Caco-2 (cell line): ENCODE measurements around the gene EDN1. TPM values are rescaled to one million over a fixed set of nuclear protein-coding genes. Genes with fewer than 3 reads are reported as not detected.
A peak's percentile ranks its signal among the peaks of the same experiment; 100 is the strongest.

Experiments used
- BruUV-seq: library from RNA; stranded (reverse); fragments of 400-500 nt; replicated peaks from 2 replicates; lab custom pipeline; 2021; lab: Mats Ljungman, UMichigan
- CTCF ChIA-PET: fragments of 300-600 bp; sonication (Branson Sonifier 250); formaldehyde crosslinking; loops from one replicate; lab custom pipeline; 2022; ENCODE audit warnings: antibody characterized with exemption; lab: Charles Lee
- POLR2A ChIA-PET: fragments of 300-600 bp; sonication (Branson Sonifier 250); formaldehyde crosslinking; loops from one replicate; lab custom pipeline; 2022; ENCODE audit warnings: antibody characterized with exemption; lab: Charles Lee
- DNase-seq, 2 experiments: peaks; one replicate each; pipeline versions ENCODE4 v3.0.0 to v3.0.0-alpha.2; 2020 to 2022
- H3K27me3 ChIP-seq: replicated peaks from 2 replicates; pipeline ENCODE4 v1.6.0; 2011; ENCODE audit warnings: low read length; ENCODE audit not compliant: control insufficient read depth, insufficient read depth
- H3K36me3 ChIP-seq: 2 replicates; pipeline ENCODE4 v1.5.1; 2011; ENCODE audit warnings: low read length; ENCODE audit not compliant: control insufficient read depth, insufficient read depth
- H3K4me1 ChIP-seq: fragments of 250-450 bp; sonication (Bioruptor Pico); 2 replicates; pipeline ENCODE4 v1.5.1; 2020; ENCODE audit warnings: mild to moderate bottlenecking
- H3K4me3 ChIP-seq: 2 replicates; pipeline ENCODE4 v1.5.1; 2011; ENCODE audit warnings: low read depth, mild to moderate bottlenecking, control low read depth, low read length
- H3K9me3 ChIP-seq: fragments of 250-450 bp; sonication (Bioruptor Pico); 2 replicates; pipeline ENCODE4 v1.5.1; 2020; ENCODE audit warnings: mild to moderate bottlenecking, moderate library complexity
- H3K27ac Mint-ChIP-seq: one replicate; pipeline ENCODE4 v1.8.0; 2022; ENCODE audit warnings: mixed read lengths; ENCODE audit not compliant: unreplicated experiment
- H3K27me3 Mint-ChIP-seq: one replicate; pipeline ENCODE4 v1.8.0; 2022; ENCODE audit warnings: mixed read lengths; ENCODE audit not compliant: insufficient read depth, unreplicated experiment
- H3K36me3 Mint-ChIP-seq: one replicate; pipeline ENCODE4 v1.8.0; 2022; ENCODE audit warnings: mild to moderate bottlenecking, mixed read lengths; ENCODE audit not compliant: insufficient read depth, unreplicated experiment
- H3K4me1 Mint-ChIP-seq: one replicate; pipeline ENCODE4 v1.8.0; 2022; ENCODE audit warnings: low read depth, mixed read lengths; ENCODE audit not compliant: unreplicated experiment
- H3K4me3 Mint-ChIP-seq: one replicate; pipeline ENCODE4 v1.8.0; 2022; ENCODE audit warnings: mild to moderate bottlenecking, moderate library complexity, mixed read lengths; ENCODE audit not compliant: unreplicated experiment
- H3K9me3 Mint-ChIP-seq: one replicate; pipeline ENCODE4 v1.8.0; 2022; ENCODE audit warnings: mixed read lengths; ENCODE audit not compliant: unreplicated experiment
- CTCF ChIP-seq, 2 experiments: fragments of 200-600 bp in 1 of 2; IDR thresholded peaks; 1 replicate in 1 of 2; 2 replicates in 1 of 2; pipeline versions ENCODE4 v1.5.1 to v1.8.0; 2011 to 2022; ENCODE audit warnings: antibody characterized with exemption in 1 of 2, control low read depth in 1 of 2, inconsistent platforms in 1 of 2, low read depth in 1 of 2, low read length in 1 of 2, mild to moderate bottlenecking in 1 of 2, moderate library complexity in 1 of 2; ENCODE audit not compliant: insufficient read depth in 1 of 2, severe bottlenecking in 1 of 2, unreplicated experiment in 1 of 2
- intact Hi-C: fragments of 100-400 bp; cut with micrococcal nuclease; formaldehyde crosslinking; loops from one replicate; pipeline ENCODE4 v1.10.0; 2022; ENCODE audit not compliant: unreplicated experiment
- total RNA-seq: library from RNA; stranded (reverse); gene quantifications from 2 replicates; pipeline ENCODE4 v1.2.3, GENCODE V29; 2022

The EDN1 gene
- total RNA-seq, 1 experiment from 2014 or later, result 14.0 TPM

- H3K4me1 Mint-ChIP-seq, result peaks cover 35% of the 10 kb centered on the region
- Histone ChIP-seq H3K36me3 (no peaks in the 10 kb centered on the region), H3K4me1 (peaks cover 23% of the 10 kb centered on the region), H3K27me3 (no peaks in the 10 kb centered on the region), H3K9me3 (peaks cover 5% of the 10 kb centered on the region), H3K4me3 (no peak overlapping the region)
- BruUV-seq, result no TSS peak
- CTCF ChIA-PET, result no interaction called here
- intact Hi-C loops, result no loop called here
- peaks cover 13% of the 10 kb centered on the region for H3K36me3 Mint-ChIP-seq
- H3K4me3 Mint-ChIP-seq, result no peak overlapping the region
- DNase-seq, result no peak
- POLR2A ChIA-PET, result no interaction called here
- no peak for TF ChIP-seq CTCF (IDR thresholded peaks at IDR 0.05; ENCODE audit: insufficient read depth in 1 of 2, low read depth in 1 of 2, low read length in 1 of 2, severe bottlenecking in 1 of 2, unreplicated experiment in 1 of 2)
- H3K9me3 Mint-ChIP-seq, result peaks cover 30% of the 10 kb centered on the region
- H3K27me3 Mint-ChIP-seq, result no peaks in the 10 kb centered on the region
- no peak overlapping the region for H3K27ac Mint-ChIP-seq
Observed at GRCh38 chr6:12336121-12336971, 46.2 kb downstream of the EDN1 start.

DNA sequence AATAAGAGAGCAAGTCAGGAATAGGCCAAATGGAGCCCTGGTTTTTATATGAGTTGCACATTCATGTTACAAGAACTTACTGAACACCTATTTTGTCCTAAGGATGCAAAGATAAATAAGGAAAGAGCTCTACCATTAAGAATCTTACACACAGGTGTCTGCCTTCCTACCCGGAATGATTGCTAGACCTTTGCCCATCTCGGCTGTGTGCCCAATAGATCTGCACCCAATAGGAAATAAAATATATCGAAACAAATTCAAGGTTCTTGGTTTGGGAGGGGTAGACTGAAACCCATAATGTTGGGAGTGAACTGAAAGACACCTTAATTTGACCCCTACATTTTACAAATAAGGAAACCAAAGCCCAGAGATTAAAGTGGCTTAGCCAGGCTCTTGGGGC, 48.9 kb downstream of the EDN1 start:
- CTCF ChIA-PET, result no interaction called here
- Histone ChIP-seq H3K4me3 (no peak overlapping the region), H3K27me3 (no peaks in the 10 kb centered on the region), H3K36me3 (no peaks in the 10 kb centered on the region), H3K4me1 (peaks cover 33% of the 10 kb centered on the region), H3K9me3 (peaks cover 5% of the 10 kb centered on the region; the same call in 1 of the 2 replicates)
- DNase-seq, result no peak
- H3K4me1 Mint-ChIP-seq, result peaks cover 28% of the 10 kb centered on the region
- TF ChIP-seq CTCF (IDR thresholded peaks at IDR 0.05; ENCODE audit: insufficient read depth in 1 of 2, low read depth in 1 of 2, low read length in 1 of 2, severe bottlenecking in 1 of 2, unreplicated experiment in 1 of 2), result no peak
- BruUV-seq, result no TSS peak
- H3K27me3 Mint-ChIP-seq, result no peaks in the 10 kb centered on the region
- H3K4me3 Mint-ChIP-seq, result no peak overlapping the region
- POLR2A ChIA-PET, result no interaction called here
- peaks cover 27% of the 10 kb centered on the region for H3K9me3 Mint-ChIP-seq
- no peak overlapping the region for H3K27ac Mint-ChIP-seq
- H3K36me3 Mint-ChIP-seq, result no peaks in the 10 kb centered on the region
- intact Hi-C loops, result no loop called here

DNA sequence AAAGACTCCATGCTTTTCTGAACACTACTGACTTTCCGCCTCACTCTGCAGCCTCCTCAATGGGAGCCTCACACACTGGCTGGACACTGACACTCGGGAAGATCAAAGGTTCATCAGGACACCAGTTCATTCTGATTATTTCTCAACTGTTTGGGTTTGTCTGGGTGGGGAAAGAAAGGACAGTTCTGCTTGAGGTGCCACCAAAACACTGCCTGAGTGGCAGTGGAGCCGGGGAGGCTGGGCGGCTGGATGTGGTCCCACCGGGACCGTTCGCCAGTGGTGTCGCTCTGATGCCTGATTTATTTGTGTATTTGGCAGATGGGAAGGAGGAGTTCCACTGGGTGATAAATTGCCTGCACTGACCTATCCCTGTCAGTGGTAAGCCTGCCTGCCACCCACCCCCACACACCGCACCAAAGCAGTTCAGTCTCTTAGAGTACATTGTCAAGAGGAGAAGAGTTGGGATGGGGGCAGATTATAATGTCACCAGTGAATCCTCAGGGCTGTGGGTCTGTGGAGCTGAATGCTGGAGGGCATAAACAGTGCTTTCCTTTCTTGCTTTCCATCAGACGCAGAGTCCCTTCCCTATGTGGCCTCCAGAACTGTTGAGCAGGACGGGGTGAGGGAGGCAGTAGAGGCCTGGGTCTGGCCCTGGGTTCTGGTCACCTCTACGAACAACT, 49.8 kb downstream of the EDN1 start:
- peaks cover 36% of the 10 kb centered on the region for H3K4me1 ChIP-seq
- POLR2A ChIA-PET, result no interaction called here

More for the DNA sequence above, 49.8 kb downstream of the EDN1 start:
- peak overlapping the region; percentile 62 for H3K27ac Mint-ChIP-seq
- Histone ChIP-seq H3K36me3 (no peaks in the 10 kb centered on the region), H3K4me3 (no peak overlapping the region), H3K9me3 (peaks cover 5% of the 10 kb centered on the region; the same call in 1 of the 2 replicates), H3K27me3 (no peaks in the 10 kb centered on the region)
- BruUV-seq, result no TSS peak
- no peak for DNase-seq
- CTCF ChIA-PET, result no interaction called here
- H3K36me3 Mint-ChIP-seq, result no peaks in the 10 kb centered on the region
- H3K27me3 Mint-ChIP-seq, result no peaks in the 10 kb centered on the region
- H3K9me3 Mint-ChIP-seq, result peaks cover 28% of the 10 kb centered on the region
- H3K4me3 Mint-ChIP-seq, result no peak overlapping the region
- H3K4me1 Mint-ChIP-seq, result peaks cover 31% of the 10 kb centered on the region
- no peak for TF ChIP-seq CTCF (IDR thresholded peaks at IDR 0.05; ENCODE audit: insufficient read depth in 1 of 2, low read depth in 1 of 2, low read length in 1 of 2, severe bottlenecking in 1 of 2, unreplicated experiment in 1 of 2)
- intact Hi-C loops, result no loop called here
